ENCODE measurements around the gene ELMO1.

Gene ELMO1

DNA sequence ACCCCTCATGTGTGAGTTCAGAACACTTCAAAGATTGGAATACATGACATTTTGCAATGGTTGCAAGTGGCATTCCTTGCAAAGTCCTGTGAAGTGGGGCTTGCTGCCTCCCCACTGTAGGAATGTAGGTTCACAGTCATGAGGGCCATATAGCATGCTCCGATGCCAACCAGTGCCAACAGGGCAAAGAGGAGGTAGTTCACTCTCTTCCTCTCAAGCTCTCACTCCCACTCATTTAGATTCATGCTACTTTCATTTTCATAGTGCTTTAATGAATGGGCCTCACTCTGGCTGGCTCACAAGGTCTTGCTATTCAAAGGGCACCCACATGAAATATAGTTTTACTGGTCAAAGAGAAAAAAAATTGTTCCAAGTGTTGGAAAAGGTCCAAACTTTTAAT lies 554.5 kb downstream of the ELMO1 start:
- DNase-seq = no peak

DNA sequence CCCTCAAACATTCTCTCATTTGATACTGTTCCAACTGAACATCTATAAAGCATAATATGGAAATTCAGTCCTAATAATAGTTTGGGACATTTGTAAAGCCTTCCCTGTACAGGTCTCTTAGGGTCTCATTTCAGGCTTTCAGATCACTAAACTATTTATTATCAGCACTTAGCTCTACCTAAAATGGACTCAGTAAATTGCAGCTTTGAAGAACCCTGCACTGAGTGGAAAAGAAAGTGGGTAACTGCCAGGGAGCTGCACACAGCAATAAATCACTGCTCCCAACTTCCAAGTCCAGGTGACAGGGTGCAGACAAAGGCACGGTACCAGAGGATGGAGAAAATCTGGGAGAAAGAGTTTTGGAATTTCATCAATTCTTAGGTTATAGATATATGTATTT lies 559.5 kb downstream of the ELMO1 start:
- DNase-seq = no peak

DNA sequence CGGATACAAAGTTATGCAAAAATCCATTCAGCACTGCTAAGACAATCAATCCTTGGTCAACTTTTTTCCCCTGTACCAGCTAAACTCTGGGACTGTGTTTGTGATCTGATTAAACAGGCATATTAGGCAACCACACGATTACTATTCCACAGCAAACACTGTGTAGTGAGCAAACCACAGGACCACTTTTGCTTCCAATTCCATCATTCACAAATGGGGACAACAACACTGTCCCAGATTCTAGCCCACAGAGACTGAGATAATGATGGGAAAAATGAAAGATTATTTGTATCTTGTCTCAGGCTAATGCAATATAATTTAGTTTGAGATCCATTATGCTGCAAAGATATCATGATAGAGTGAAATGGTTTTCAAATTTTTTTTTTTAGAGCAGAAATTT lies 560.7 kb downstream of the ELMO1 start:
- no peak for DNase-seq

DNA sequence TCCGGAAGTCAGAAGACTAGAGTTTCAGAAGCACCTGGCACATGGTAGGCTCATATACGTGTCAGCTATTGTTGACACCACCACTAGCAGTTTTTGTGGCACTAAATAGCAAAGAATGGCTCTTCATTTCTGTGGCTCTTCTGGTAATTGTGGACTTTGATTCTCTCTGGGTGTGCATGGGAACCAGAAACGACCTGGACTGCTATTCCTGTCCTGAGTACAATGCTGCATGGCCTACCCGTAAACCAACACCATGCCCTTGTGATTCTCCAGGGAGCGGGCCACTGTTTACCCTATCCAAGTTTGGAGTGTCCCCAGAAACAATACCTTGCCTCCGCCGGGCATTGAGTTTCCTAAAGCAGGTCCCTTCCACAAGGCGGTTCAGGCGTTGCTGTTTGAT lies 561.4 kb downstream of the ELMO1 start:
- no peak for DNase-seq

DNA sequence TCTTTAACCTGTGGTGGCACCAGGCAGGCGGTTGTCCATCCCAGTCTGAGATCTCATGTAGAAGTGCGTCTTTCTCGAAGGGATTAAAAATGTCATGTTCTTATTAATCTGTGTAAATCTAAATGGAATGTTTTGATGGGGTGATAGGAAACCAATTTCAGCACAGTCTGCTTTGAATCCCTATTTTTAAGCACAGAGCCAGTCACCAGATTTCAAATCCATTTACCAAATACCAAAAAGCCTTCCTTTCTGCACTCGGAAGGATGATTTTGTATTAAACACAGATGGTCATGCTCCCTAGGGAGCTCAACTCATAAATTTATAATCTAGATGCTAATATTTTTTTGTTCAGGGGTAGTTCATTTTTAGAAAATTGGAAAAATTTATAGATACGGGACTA lies 563.8 kb downstream of the ELMO1 start:
- DNase-seq = no peak

DNA sequence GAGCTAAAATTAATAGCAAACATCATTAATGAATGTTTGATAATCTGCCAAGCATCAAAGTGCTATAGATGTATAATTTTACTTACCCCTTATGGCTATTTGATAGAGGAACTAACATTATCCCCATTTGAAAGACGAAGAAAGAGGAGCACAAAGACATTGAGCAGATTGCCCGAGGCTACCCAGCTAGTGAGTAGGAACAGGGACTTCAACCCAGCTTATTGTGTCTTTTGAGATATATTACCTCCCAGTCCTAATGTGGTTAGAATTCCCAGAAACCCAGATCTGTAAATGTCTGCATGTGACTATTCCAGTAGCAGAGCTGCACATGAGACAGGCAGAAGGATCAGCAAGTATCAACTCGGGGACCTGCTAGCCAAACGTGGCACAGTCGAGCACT lies 564.3 kb downstream of the ELMO1 start:
- no peak for DNase-seq

DNA sequence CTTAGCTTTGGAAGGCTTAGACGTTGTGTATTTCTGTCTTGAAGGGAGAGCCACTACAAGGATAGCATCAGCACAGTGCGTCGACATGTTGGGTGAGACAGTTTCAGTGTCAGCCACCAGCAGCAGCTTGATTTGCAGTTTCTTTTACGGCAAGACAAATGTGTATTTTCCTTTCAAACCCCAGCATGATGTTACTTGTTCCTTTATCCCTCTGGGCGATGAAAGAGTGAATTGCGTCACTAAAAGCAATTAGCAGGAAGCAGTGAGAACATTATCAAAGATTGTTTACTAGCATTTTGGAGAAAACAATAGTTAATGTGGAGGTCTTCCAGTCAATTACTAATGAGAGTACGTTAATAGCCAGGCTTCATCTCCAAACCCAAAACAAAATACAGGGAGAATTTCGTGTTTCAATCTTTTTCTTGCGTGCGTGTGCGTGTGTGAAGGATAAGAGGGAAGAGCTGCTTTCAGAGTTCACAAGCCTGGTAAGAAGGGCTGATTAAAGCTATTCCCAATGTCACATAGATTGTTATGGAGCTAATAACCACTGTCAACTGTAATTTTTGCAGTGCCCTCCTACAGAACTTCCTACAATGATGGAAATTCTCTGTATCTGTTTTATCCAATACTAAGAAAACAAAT lies 567.3 kb downstream of the ELMO1 start:
- DNase-seq = no peak

DNA sequence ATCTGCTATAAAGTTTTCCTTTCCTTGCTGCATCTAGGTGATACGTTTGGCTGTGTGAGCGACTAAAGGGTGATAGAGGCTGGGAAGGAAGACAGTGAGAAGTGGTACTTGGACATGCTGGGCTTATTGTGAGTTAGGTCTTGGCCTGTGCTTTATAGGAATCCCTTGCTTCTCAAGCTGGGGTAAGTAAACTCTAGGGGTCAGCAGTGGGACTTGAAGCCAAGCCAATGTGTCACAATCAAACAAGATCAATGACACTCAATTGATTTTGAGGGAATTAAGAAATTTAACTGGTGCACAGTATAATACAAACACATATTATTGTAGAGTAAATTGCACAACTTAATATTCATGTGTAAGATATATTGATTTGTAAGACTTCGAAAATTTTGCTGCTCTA lies 568.6 kb downstream of the ELMO1 start:
- no peak for DNase-seq

DNA sequence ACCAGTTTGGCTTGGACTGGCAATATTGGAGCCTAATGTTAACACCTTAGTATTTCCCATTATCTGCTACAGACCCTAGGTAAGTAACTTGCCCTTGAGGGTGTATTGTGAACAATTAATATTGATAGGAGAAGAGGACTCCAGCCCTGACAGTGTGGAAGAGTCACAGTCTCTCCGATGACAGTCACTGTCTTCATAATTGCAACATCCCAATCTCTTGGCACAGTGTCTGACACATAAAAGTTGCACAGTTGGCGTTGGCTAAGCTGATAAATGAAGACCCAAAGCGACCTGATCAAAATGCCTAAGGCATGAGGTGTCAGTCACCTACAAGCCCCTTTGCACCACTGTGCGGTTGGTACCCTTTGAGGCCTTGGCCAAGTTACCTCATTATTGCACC lies 569.6 kb downstream of the ELMO1 start:
- DNase-seq = no peak

DNA sequence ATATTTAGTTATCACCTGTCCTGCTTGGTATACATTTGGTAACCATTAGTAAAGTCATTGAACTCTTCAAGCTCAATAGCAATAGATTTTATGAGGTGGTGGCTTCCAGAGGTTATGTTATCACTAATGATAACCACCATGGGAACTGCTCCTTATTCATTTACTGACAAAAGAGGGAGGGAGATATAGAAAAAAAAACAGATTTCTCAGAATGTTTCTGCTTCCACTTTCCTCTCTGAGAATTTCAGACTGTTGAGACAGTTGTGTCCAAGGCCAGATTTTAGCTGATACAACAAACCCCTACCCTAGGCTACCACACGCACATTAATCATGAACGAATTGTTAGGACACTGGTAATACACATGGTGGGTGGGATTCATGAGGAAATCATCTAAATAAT lies 570.4 kb downstream of the ELMO1 start:
- no peak for DNase-seq

DNA sequence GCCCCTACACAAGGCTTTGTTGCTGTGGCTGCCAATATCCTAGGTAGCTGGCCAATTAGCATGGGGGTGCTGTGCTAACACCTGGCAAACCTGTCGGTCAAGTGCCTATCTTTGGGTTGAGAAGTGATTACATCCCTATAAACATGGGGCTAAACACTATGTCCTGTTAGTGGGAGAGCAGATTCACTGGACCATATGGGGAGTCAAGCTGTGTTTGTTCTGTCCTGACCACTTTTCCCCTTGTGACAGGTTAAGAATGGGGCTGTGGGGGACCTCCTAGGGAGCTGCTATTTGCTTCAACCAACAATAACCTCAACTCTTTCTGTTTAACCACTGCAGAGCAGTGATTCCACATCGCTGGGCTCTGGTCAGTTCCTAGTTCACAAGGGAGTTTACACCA lies 572.9 kb downstream of the ELMO1 start:
- DNase-seq = no peak

DNA sequence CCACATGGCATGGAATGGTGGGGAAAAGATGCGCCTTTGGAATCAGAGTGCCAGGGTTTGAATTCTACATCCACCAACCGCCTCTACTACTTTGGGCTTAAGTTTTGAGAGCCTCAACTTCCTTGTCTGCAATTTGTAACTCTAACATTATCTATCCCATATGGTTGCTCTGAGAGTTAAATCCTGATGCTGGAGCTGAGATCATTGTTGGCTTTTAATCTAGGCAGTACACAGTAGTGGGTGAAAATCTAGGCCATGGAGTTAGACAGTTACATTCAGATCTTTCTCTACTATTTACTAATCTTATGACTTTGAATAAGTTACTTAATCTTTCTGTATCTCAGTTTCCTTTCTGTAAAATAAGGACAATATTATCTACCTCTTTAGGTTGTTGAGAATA lies 574.6 kb downstream of the ELMO1 start:
- no peak for DNase-seq

DNA sequence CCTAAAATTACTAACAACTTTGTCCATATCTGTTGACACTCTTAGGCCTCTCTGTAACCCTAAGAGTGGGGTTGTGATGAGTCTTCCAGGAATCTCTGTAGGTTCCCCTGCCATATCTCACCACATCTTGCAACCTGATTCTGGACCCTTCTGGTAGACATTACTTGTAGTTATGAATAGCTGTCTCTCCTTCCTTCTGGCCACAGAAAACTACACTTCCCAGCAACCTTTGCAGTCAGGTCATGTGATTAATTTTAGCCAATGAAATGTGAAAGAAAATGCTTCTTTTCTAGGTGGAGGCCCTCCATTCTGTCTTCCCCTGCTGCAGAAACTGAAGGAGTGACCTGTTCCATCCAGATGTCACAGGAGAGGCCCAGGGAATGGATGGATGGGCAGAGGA lies 576.8 kb downstream of the ELMO1 start:
- no peak for DNase-seq

DNA sequence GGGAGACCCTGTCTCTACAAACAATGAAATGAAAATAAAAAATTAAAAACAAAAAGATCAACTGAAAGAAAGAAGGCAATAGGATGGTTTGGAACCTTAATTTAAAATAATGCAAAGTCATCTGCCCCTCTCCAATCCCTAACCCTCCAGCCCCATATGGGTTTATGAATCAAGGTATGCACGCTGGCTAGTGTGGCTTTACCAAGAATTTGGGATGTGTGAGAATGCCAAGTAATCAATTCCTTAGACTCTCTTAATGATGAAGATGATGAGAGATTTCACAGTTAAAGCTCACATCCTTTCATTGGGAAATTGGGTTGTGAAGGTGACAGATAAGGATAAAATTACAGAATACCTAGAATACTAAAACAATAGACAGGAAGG lies 577.3 kb downstream of the ELMO1 start:
- no peak for DNase-seq

DNA sequence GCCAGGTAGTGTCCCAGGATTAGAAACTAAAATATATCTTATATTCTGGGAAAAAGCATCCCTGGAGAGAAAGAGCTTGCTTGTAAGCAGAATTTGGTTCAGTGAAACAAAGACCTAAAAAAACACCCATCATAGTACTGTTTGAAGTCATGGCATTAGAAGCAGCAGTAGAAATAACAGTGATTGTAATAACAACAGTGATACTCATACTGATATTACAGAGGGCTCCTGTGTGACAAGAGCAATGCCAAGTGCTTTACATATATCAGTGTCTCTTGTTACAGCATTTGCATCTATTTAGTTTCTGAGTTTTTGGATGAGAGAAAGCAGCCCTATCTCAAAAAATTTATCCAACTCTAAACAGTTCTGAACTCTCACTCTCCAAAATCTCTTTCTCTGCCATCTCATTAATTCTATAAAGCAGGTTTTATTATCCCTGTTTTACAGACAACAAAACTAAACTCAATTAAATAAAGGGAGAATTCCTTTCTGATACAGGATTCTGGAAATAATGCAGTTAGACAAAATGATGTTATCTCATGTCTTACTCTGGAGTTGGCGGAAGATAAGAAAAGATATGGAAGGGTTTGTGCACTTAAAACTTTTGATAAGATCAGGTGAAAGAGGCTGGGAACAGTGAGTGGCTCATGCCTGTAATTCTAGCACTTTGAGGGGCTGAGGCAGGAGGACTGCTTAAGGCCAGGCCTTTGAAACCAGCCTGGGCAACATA lies 577.9 kb downstream of the ELMO1 start:
- no peak for DNase-seq

DNA sequence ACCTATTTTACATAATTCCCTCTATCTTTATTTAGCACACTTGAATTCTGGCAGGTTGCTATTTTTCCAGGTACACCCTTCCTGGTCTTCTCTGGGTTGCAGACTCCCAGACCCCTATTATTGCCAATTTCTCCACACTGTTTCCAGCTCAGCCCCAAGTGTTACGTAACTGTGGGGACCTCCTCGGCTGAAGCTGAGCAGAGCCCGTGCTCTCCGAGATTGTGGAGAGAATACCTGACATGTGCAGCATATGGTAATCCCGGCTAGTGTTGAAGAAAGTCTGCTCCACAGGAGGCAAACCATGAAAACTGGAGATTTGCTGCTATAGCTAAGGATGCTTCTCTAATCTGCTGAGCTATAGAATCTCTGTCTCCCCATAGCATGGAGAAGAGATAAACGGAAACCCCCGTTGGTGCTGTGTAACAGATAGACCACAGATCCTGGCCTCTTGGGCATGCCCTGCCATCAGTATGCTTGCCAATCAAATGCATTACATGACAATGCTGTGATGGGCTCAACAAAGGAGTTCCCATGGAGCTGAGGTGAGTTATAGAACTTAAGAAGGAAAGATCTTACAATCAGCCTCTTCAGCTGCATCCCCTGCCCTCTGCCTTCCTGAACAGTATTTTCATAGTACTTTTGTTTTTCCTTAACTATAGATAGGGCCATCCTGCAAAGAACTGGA lies 579.8 kb downstream of the ELMO1 start:
- DNase-seq = no peak

DNA sequence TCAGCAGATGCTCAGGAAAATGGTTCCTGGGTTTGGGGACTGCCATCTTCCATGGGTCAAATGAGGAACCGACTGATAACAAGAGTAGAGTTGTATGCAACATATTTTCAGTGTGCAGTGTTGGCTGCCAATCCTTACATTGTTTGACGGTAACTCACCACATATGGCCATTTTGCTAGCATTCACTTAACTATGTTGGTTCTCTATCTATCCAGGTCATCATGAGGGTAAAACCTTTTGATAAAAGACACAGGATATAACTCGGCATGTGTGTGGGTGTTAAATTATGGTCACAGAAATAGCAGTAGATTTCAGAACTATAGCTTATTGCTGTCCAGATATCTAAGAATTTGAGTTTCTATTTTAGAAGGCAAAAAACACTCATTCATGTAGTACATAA lies 583.6 kb downstream of the ELMO1 start:
- no peak for DNase-seq

DNA sequence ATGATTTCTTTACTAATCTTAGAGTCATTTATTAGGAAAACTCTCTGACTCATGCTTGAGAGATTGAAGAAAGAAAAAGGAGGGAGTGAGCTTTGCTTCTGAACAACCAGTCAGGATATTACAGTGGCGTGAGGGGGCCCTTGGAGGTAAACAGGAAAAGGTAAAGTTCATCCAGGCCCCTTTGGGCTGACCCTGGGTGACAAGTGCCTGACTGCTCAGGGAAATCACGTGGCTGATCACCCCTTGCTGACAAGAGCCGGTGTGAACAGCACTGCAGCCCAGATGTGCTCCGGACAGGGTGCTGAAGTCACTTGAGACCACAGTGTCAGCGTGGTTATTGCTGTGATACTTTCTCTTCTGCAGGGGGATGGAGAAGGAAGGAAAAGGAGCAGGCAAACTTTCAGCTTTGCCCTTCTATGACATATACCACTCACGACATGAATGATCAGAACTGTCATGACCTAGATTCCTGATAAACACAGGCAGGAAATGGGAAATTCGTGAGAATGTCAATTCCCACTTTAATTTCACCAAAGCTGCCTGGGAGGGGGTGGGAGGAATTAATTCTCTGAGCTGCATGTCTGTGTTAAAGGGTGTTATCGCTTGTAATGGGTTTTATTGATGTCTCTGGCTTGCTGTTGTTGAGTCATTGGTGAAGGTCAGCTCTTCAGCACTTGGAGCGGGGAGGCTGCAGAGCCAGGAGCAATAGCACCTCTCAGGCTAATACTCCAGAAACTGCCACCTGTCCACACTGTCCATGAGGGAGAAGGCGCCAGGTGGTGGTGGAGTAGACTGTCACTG lies 584.6 kb downstream of the ELMO1 start:
- DNase-seq = no peak

DNA sequence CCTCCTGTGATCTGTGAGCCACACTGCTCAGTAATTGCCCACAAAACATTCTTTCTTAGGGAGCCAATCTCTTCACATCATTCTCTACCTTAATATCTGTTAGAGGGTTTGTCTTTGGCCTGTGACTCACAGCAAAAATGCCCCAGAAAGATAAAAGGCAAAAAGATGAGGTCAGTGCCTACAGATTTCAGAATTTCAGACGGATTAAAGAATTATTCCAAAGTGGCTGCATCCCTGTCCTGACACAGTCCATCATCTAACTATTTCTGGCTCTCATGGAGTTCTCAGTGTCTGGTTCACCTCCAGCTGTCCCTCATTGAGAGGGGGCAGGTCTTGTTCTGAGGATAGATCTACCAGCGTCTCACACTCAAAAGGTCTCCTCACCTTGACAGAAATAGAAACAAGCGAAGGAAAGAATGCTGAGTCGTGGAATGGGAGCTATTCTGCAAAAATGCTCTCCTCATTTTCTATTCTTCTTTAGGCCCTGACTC lies 585.8 kb downstream of the ELMO1 start:
- DNase-seq = no peak

DNA sequence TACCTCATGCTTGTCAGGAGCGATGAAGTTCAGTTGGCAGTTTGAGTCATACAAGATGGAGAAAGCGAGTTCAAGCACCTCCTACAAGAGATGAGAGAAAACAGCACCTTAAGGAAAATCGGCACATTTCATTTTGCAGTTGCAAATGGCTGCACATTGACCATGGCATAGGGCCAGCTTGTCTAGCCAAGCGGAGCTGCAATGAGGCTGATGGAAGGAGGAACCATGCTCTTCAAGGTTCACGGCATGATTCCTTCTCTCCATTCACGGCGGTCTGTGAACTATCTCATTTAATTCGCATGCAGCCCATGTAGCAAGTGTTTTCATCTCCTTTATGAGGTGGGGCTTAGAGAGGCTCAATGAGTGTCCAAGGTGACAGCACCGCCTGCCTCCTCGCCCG lies 587.0 kb downstream of the ELMO1 start:
- no peak for DNase-seq

DNA sequence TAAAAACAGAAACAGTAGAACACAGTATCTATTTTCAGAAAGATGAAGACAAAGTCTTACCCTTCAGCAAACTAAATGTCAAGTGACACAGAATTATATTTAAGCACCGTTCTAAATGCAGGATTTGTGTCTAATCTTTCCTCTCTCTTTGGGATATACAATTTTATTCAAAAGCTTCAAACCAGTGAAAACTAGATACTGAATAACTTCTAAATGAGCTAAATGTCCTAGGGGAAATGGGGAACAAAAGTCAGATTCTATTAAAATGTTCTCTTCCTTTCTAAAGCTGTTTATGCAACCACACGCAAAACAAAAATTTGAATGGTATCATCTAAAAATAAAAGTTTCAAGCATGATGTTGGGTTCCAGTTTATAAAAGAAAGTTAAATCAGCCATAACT lies 588.0 kb downstream of the ELMO1 start:
- DNase-seq = no peak

DNA sequence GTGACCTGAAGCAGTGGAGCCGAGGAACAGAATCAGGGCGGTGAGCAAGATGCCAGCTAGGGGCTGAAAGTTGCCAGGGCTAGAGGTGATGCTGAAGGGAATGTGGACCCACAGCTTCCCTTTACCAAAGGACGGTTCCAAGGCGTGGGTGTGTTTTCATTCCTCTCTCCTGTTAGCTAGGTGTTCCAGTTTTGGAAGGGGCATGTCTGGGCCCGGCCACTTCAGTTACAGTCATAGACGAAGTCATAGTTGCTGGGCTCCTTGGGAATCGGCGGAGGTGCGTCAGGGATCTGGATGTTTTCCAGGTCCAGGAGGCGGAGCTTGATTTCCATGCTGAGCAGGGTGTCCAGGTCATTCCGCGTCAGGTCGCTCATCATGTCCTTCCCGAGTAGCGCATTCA lies 593.3 kb downstream of the ELMO1 start:
- no peak for DNase-seq

DNA sequence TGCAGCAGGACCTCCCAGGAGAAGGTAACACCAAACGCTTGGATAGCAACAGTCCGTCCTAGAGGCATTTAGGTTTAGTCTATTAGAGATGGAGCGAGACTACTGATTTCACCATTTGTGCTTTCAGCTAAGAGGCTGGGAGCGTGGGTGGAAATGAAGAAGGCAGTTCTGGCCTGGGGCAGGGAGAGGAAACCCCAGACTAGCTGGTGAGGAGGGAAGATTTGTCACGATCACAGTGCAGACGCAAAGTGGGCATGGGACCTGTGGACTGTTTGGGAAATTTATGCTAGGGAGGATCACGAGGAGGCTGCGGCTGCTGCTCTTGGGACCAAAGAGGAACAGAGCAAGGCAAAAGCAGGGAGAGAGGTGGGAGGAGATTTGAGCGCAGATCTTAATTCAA lies 594.0 kb downstream of the ELMO1 start:
- DNase-seq = no peak

DNA sequence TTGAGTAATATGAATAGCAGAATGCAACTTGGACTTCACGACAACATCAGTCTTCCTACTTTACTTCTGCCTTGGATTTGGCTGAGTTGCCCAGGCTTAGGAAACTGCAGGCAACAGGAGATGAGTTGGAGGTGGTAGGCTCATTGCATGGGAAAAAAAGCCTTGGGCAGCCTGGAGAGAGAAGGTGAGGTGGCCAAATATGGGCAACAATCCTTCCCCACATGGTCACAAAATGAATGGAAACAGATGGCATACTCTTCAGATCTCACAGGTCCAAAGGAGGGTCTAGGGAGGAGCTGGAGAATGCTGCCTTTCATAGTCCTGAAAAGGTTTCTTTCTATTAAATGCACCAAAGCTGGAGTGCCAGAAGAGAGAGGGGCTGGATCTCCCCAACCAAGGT lies 595.7 kb downstream of the ELMO1 start:
- no peak for DNase-seq

All from midbrain (tissue), 1 donor.